ENCODE data around the gene REXO4. TPM values are rescaled to one million over a fixed set of nuclear protein-coding genes. Genes with fewer than 3 reads are reported as not detected.
"Not testable (repeated sequence)": the region's sequence is repeated elsewhere in the genome, so short reads cannot be mapped to it uniquely, and the experiment has no call there.

The REXO4 gene
- total RNA-seq, 1 experiment from 2014 or later: 32.8 TPM

- DNase-seq (ENCODE audit: low read depth): not testable (repeated sequence)
Measured at GRCh38 chr9:133451865-133452264, 34.1 kb upstream of the REXO4 start.

GRCh38 chr9:133449760-133450159 is 31.9 kb upstream of the REXO4 start:
- peak; percentile 92 for DNase-seq (ENCODE audit: low read depth)

DNA sequence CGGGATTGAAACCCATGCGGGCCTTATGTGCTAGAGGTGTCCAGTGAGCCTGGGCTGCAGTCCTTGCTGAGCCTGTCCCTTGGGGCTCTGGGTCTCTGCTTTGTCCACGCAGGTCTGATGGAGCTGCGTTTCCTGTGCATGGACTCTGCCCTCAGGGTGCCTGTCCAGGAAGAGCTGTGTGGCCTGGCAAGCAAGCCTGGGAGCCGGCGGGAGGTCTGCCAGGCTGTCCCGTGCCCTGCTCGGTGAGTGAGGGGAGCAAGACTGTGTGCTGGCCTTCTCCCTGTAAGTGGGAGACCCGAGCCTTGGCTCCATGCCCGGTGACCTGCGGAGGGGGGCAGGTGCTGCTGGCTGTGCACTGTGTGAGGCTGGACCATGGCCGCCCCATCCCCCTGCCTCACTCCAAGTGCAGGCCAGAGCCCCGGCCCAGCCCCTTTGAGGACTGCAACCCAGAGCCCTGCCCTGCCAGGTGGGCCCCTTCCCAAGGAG is 30.7 kb upstream of the REXO4 start:
- no peak for DNase-seq (ENCODE audit: low read depth)

GRCh38 chr9:133445293-133445969 is 27.6 kb upstream of the REXO4 start:
- DNase-seq (ENCODE audit: low read depth): no peak

GRCh38 chr9:133443982-133444381 is 26.2 kb upstream of the REXO4 start:
- DNase-seq (ENCODE audit: low read depth): peak; percentile 55

GRCh38 chr9:133443248-133443647 is 25.4 kb upstream of the REXO4 start:
- no peak for DNase-seq (ENCODE audit: low read depth)

DNA sequence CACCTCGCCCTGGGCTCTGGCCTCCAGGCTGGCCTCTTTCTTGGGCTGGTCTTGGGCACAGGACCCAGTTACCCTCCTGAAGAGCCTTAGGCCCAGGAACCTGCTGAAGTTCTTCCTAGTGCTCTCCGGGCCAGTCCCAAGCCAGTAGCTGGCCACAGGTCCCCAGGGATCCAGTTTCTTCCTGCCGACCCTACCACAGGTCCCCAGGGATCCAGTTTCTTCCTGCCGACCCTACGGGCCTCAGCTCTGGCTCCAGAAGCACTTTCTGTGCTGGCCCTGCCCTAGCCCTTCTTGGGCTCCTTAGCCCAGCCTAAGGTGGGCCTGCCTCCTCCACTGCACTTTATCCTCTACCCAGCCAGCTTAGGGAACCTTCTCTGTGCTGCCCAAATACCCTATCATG is 23.8 kb upstream of the REXO4 start:
- no peak for DNase-seq (ENCODE audit: low read depth)

DNA sequence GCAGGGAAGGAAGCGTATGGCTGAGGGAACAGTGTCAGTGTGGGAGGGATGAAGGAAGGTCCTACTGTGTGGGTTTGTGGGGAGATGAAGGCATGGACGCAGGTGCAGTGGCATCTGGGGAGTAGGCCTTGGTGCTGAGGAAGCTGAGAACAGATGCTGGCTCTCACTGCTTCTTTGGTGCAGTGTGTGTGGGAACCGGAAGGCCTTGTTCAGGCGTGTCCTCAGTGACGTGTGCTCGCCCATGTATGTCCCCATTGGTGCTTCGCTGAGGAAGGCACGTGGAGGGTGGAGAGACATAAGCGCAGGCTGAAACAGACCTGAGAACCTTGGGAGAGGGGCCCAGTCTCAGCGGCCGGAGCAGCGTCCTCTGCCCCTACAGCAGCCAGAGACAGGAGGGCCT is 23.1 kb upstream of the REXO4 start:
- DNase-seq (ENCODE audit: low read depth): no peak

DNA sequence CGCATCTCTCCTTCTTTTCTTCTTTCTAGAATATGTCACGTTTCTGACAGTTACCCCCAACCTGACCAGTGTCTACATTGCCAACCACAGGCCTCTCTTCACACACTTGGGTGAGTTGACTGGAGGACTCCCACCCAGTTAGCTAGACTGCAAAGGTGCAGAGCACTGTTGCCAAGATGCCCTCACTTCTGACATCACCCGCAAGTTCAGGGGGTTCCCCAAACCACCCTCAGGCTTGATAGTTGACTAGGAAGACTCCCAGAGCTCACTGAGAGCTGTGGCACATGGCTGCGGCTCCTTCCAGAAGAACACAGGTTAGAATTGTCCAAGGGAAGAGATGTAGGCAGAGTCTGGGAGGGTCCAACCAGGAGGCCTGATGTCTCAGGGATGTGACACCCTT is 21.5 kb upstream of the REXO4 start:
- no peak for DNase-seq (ENCODE audit: low read depth)

- no peak for DNase-seq (ENCODE audit: low read depth)
Measured at GRCh38 chr9:133437753-133438531, 20.1 kb upstream of the REXO4 start.

GRCh38 chr9:133436681-133437080 is 18.9 kb upstream of the REXO4 start:
- no peak for DNase-seq (ENCODE audit: low read depth)

GRCh38 chr9:133433351-133433843 is 15.6 kb upstream of the REXO4 start:
- DNase-seq (ENCODE audit: low read depth): no peak

GRCh38 chr9:133430244-133430643 is 12.4 kb upstream of the REXO4 start:
- DNase-seq (ENCODE audit: low read depth): no peak

- no peak for DNase-seq (ENCODE audit: low read depth)
Measured at GRCh38 chr9:133429641-133430161, 11.9 kb upstream of the REXO4 start.

- no peak for DNase-seq (ENCODE audit: low read depth)
Measured at GRCh38 chr9:133429214-133429613, 11.4 kb upstream of the REXO4 start.

DNA sequence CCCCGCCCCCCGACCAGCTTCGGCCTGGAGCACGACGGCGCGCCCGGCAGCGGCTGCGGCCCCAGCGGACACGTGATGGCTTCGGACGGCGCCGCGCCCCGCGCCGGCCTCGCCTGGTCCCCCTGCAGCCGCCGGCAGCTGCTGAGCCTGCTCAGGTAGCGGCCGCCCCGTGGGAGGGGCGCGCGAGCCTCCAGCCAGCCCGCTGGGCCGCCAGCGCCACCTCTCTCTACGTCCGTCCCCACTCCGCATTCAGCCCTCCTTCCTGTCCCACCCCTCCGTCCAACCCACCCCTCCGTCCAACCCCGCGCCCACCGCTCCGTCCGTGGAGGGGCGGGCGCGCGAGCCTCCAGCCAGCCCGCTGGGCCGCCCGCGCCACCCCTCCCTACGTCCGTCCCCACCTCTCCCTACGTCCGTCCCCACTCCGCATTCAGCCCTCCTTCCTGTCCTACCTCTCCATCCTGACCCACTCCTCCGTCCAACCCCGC is 10.8 kb upstream of the REXO4 start:
- DNase-seq (ENCODE audit: low read depth): peak; percentile 42

DNA sequence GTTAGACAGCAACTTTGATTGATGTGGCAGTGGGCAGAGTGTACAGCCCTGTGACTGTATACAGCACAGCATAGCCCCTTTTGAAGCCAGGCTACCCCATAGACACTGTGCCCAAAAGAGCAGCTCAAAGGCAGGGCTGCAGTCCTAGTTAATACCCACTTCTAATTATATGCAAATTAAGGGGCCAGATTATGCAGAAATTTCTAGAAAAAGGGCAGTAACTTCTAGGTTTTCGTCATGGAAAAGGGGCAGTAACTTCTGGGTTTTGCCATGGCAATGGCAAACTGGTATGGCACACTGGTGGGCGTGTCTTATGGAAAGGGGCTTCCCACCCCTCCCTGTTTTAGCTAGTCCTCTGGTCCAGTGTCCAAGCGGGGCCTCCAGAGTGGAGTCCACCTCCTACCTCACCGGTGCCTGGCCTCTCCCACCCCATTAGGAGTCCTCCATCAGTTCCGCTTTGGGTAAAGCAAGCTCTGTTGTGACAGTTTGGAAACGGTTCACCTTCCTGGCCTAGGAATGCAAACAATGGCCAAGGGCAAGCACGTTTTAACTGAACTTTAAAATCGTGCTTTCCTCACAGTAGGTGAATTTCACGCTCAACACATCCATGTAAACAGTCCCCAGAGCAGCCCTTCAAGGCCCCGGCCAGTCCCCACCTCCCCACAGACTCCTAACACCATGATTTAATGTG is 10.0 kb upstream of the REXO4 start:
- no peak for DNase-seq (ENCODE audit: low read depth)

- DNase-seq (ENCODE audit: low read depth): no peak
Measured at GRCh38 chr9:133426011-133426410, 8.2 kb upstream of the REXO4 start.

- DNase-seq (ENCODE audit: low read depth): no peak
Measured at GRCh38 chr9:133425049-133425632, 7.3 kb upstream of the REXO4 start.

GRCh38 chr9:133424187-133424586 is 6.4 kb upstream of the REXO4 start:
- no peak for DNase-seq (ENCODE audit: low read depth)

DNA sequence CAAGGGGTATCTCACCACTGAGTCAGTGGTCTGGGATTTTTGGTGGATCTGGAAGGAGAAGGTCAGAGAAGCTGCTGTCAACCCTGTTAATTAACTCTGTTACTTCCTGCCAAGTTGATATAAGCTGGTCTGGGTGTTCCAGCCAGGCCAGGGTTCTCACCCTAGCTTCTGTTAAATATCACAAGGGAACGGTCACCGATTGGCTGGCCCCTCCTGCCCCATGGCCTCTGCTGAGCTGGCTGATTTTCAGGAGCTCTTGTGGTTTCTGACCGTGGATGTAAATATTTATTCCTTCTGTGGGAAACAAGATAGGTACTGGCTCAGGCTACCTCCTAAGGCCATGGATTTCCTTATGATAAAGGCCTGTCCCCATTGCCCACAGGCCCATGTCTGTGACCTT is 5.4 kb upstream of the REXO4 start:
- DNase-seq (ENCODE audit: low read depth): no peak

All from Daoy (cell line).